Measurements from ENCODE around the gene DDR2.
"Not testable (repeated sequence)": the region's sequence is repeated elsewhere in the genome, so short reads cannot be mapped to it uniquely, and the experiment has no call there.

The DDR2 gene

GRCh38 chr1:162729195-162729774, 97.0 kb downstream of the DDR2 start:
- not testable (repeated sequence) for H3K27me3 ChIP-seq (ENCODE audit: control insufficient read depth, insufficient read depth, low read length); H3K36me3 ChIP-seq (ENCODE audit: control insufficient read depth, insufficient read depth, low read length); H3K4me3 ChIP-seq (ENCODE audit: low read length); H3K9me3 ChIP-seq (ENCODE audit: control insufficient read depth, insufficient read depth, low read length); DNase-seq (ENCODE audit: low read depth, low spot score); H3K4me1 ChIP-seq (ENCODE audit: control insufficient read depth, insufficient read depth, low read length); H3K27ac ChIP-seq (ENCODE audit: low read length)
- WGBS (ENCODE audit: insufficient coverage, insufficient read length): no CpG with 5 or more reads among the region's 1 CpG

- no peak overlapping the region for H3K4me3 ChIP-seq (ENCODE audit: low read length)
- H3K36me3 ChIP-seq (ENCODE audit: control insufficient read depth, insufficient read depth, low read length): no peaks in the 10 kb centered on the region
- no peaks in the 10 kb centered on the region for H3K9me3 ChIP-seq (ENCODE audit: control insufficient read depth, insufficient read depth, low read length)
- no peaks in the 10 kb centered on the region for H3K4me1 ChIP-seq (ENCODE audit: control insufficient read depth, insufficient read depth, low read length)
- H3K27me3 ChIP-seq (ENCODE audit: control insufficient read depth, insufficient read depth, low read length): no peaks in the 10 kb centered on the region
- DNase-seq (ENCODE audit: low read depth, low spot score): no peak
- H3K27ac ChIP-seq (ENCODE audit: low read length): no peak overlapping the region
These were observed 99.8 kb downstream of the DDR2 start for GRCh38 chr1:162732094-162732493.

- no CpG with 5 or more reads among the region's 8 CpGs for WGBS (ENCODE audit: insufficient coverage, insufficient read length)
- Histone ChIP-seq H3K36me3 (ENCODE audit: control insufficient read depth, insufficient read depth, low read length) (no peaks in the 10 kb centered on the region), H3K4me1 (ENCODE audit: control insufficient read depth, insufficient read depth, low read length) (no peaks in the 10 kb centered on the region), H3K4me3 (ENCODE audit: low read length) (no peak overlapping the region), H3K27ac (ENCODE audit: low read length) (no peak overlapping the region), H3K27me3 (ENCODE audit: control insufficient read depth, insufficient read depth, low read length) (no peaks in the 10 kb centered on the region), H3K9me3 (ENCODE audit: control insufficient read depth, insufficient read depth, low read length) (no peaks in the 10 kb centered on the region)
- no peak for DNase-seq (ENCODE audit: low read depth, low spot score)
These were observed 100.5 kb downstream of the DDR2 start for GRCh38 chr1:162732566-162733335.

- no peaks in the 10 kb centered on the region for H3K36me3 ChIP-seq (ENCODE audit: control insufficient read depth, insufficient read depth, low read length)
- H3K27ac ChIP-seq (ENCODE audit: low read length): no peak overlapping the region
- no peak for DNase-seq (ENCODE audit: low read depth, low spot score)
- no peaks in the 10 kb centered on the region for H3K27me3 ChIP-seq (ENCODE audit: control insufficient read depth, insufficient read depth, low read length)
- H3K4me1 ChIP-seq (ENCODE audit: control insufficient read depth, insufficient read depth, low read length): no peaks in the 10 kb centered on the region
- whole genome bisulfite sequencing (ENCODE audit: insufficient coverage, insufficient read length): no CpG with 5 or more reads among the region's 1 CpG
- H3K4me3 ChIP-seq (ENCODE audit: low read length): no peak overlapping the region
- H3K9me3 ChIP-seq (ENCODE audit: control insufficient read depth, insufficient read depth, low read length): no peaks in the 10 kb centered on the region
These were observed 101.0 kb downstream of the DDR2 start for GRCh38 chr1:162733336-162733590.

GRCh38 chr1:162734047-162734446, 101.8 kb downstream of the DDR2 start:
- Histone ChIP-seq H3K27ac (ENCODE audit: low read length) (no peak overlapping the region), H3K4me1 (ENCODE audit: control insufficient read depth, insufficient read depth, low read length) (no peaks in the 10 kb centered on the region), H3K9me3 (ENCODE audit: control insufficient read depth, insufficient read depth, low read length) (no peaks in the 10 kb centered on the region), H3K27me3 (ENCODE audit: control insufficient read depth, insufficient read depth, low read length) (no peaks in the 10 kb centered on the region), H3K36me3 (ENCODE audit: control insufficient read depth, insufficient read depth, low read length) (no peaks in the 10 kb centered on the region), H3K4me3 (ENCODE audit: low read length) (no peak overlapping the region)
- 100% methylated on average over 1 of the region's 2 CpGs for WGBS (ENCODE audit: insufficient coverage, insufficient read length)
- no peak for DNase-seq (ENCODE audit: low read depth, low spot score)

- WGBS (ENCODE audit: insufficient coverage, insufficient read length): no CpG with 5 or more reads among the region's 3 CpGs
- Histone ChIP-seq H3K9me3 (ENCODE audit: control insufficient read depth, insufficient read depth, low read length) (no peaks in the 10 kb centered on the region), H3K27ac (ENCODE audit: low read length) (no peak overlapping the region), H3K36me3 (ENCODE audit: control insufficient read depth, insufficient read depth, low read length) (no peaks in the 10 kb centered on the region), H3K4me3 (ENCODE audit: low read length) (no peak overlapping the region), H3K4me1 (ENCODE audit: control insufficient read depth, insufficient read depth, low read length) (no peaks in the 10 kb centered on the region), H3K27me3 (ENCODE audit: control insufficient read depth, insufficient read depth, low read length) (no peaks in the 10 kb centered on the region)
- DNase-seq (ENCODE audit: low read depth, low spot score): no peak
These were observed 103.9 kb downstream of the DDR2 start for GRCh38 chr1:162736184-162736583.

- Histone ChIP-seq H3K27me3 (ENCODE audit: control insufficient read depth, insufficient read depth, low read length) (no peaks in the 10 kb centered on the region), H3K9me3 (ENCODE audit: control insufficient read depth, insufficient read depth, low read length) (no peaks in the 10 kb centered on the region), H3K4me3 (ENCODE audit: low read length) (no peak overlapping the region), H3K27ac (ENCODE audit: low read length) (no peak overlapping the region), H3K36me3 (ENCODE audit: control insufficient read depth, insufficient read depth, low read length) (no peaks in the 10 kb centered on the region), H3K4me1 (ENCODE audit: control insufficient read depth, insufficient read depth, low read length) (no peaks in the 10 kb centered on the region)
- WGBS (ENCODE audit: insufficient coverage, insufficient read length): no CpG with 5 or more reads among the region's 3 CpGs
- no peak for DNase-seq (ENCODE audit: low read depth, low spot score)
These were observed 104.4 kb downstream of the DDR2 start for GRCh38 chr1:162736633-162737067.

- no peak overlapping the region for H3K27ac ChIP-seq (ENCODE audit: low read length)
- DNase-seq (ENCODE audit: low read depth, low spot score): no peak
- no CpG with 5 or more reads among the region's 4 CpGs for WGBS (ENCODE audit: insufficient coverage, insufficient read length)
- no peaks in the 10 kb centered on the region for H3K9me3 ChIP-seq (ENCODE audit: control insufficient read depth, insufficient read depth, low read length)
- H3K4me3 ChIP-seq (ENCODE audit: low read length): no peak overlapping the region
- H3K4me1 ChIP-seq (ENCODE audit: control insufficient read depth, insufficient read depth, low read length): no peaks in the 10 kb centered on the region
- no peaks in the 10 kb centered on the region for H3K27me3 ChIP-seq (ENCODE audit: control insufficient read depth, insufficient read depth, low read length)
- no peaks in the 10 kb centered on the region for H3K36me3 ChIP-seq (ENCODE audit: control insufficient read depth, insufficient read depth, low read length)
These were observed 108.5 kb downstream of the DDR2 start for GRCh38 chr1:162740755-162741154.

- H3K9me3 ChIP-seq (ENCODE audit: control insufficient read depth, insufficient read depth, low read length): no peaks in the 10 kb centered on the region
- no CpG with 5 or more reads among the region's 2 CpGs for WGBS (ENCODE audit: insufficient coverage, insufficient read length)
- H3K4me3 ChIP-seq (ENCODE audit: low read length): no peak overlapping the region
- H3K27ac ChIP-seq (ENCODE audit: low read length): no peak overlapping the region
- no peaks in the 10 kb centered on the region for H3K4me1 ChIP-seq (ENCODE audit: control insufficient read depth, insufficient read depth, low read length)
- H3K27me3 ChIP-seq (ENCODE audit: control insufficient read depth, insufficient read depth, low read length): no peaks in the 10 kb centered on the region
- no peak for DNase-seq (ENCODE audit: low read depth, low spot score)
- no peaks in the 10 kb centered on the region for H3K36me3 ChIP-seq (ENCODE audit: control insufficient read depth, insufficient read depth, low read length)
These were observed 109.3 kb downstream of the DDR2 start for GRCh38 chr1:162741574-162741973.

GRCh38 chr1:162746264-162746942, 114.1 kb downstream of the DDR2 start:
- not testable (repeated sequence) for H3K36me3 ChIP-seq (ENCODE audit: control insufficient read depth, insufficient read depth, low read length); H3K4me1 ChIP-seq (ENCODE audit: control insufficient read depth, insufficient read depth, low read length); H3K27me3 ChIP-seq (ENCODE audit: control insufficient read depth, insufficient read depth, low read length); DNase-seq (ENCODE audit: low read depth, low spot score); H3K9me3 ChIP-seq (ENCODE audit: control insufficient read depth, insufficient read depth, low read length); H3K27ac ChIP-seq (ENCODE audit: low read length); H3K4me3 ChIP-seq (ENCODE audit: low read length)
- no CpG with 5 or more reads among the region's 14 CpGs for WGBS (ENCODE audit: insufficient coverage, insufficient read length)

All from iPS DF 6.9 (cell line).